GM15510 (cell line): Measurements from ENCODE around the gene C16orf54.

Experiments
- POLR2A ChIP-seq: IDR thresholded peaks from 3 replicates; pipeline ENCODE4 v1.6.1; 2011; ENCODE audit warnings: borderline replicate concordance; ENCODE audit not compliant: insufficient read length; ENCODE audit errors: extremely low read depth

The C16orf54 gene

GRCh38 chr16:29744541-29745101 is 1.2 kb downstream of the C16orf54 start:
- no peak for TF ChIP-seq POLR2A

- no peak for TF ChIP-seq POLR2A
Measured at GRCh38 chr16:29743827-29744531, 1.8 kb downstream of the C16orf54 start.

GRCh38 chr16:29743475-29743826 is 2.3 kb downstream of the C16orf54 start:
- TF ChIP-seq POLR2A: no peak

GRCh38 chr16:29742683-29743275 is 3.0 kb downstream of the C16orf54 start:
- TF ChIP-seq POLR2A: no peak

GRCh38 chr16:29738514-29738913 is 7.3 kb downstream of the C16orf54 start:
- no peak for TF ChIP-seq POLR2A

- no peak for TF ChIP-seq POLR2A
Measured at GRCh38 chr16:29737713-29738112, 8.1 kb downstream of the C16orf54 start.

DNA sequence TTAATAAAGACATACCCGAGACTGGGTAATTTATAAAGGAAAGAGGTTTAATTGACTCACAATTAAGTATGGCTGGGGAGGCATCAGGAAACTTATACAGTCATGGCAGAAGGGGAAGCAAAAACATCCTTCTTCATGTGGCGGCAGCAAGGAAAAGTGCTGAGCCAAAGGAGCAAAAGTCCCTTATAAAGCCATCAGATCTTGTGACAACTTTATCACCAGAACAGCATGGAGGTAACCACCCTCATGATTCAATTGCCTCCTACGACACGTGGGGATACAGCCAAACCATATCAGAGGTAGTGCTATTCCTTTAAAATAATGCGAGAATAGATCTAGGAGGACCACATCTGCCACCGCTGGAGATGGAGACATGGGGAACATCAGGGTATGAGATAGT is 9.0 kb downstream of the C16orf54 start:
- no peak for TF ChIP-seq POLR2A

GRCh38 chr16:29736112-29736511 is 9.7 kb downstream of the C16orf54 start:
- TF ChIP-seq POLR2A: no peak

DNA sequence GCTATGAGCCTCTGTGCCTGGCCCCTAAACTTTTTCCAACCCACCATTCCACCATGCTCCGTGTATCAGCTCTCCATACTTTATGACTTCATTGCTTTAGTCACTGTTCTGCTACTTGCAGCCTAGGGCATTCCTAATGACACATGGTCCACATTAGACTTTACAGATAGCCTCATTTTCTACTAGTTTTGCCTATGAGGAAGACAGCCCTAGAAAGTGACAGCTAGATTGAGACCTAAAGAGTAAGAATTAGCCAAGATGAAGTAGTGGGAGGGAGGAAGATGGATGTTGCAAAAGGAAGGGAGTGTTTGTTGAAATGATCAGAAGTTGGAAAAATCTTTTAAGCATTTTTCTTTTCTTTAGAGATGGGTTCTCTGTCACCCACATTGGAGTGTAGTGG is 11.0 kb downstream of the C16orf54 start:
- TF ChIP-seq POLR2A: no peak

GRCh38 chr16:29730649-29731048 is 15.1 kb downstream of the C16orf54 start:
- TF ChIP-seq POLR2A: no peak

DNA sequence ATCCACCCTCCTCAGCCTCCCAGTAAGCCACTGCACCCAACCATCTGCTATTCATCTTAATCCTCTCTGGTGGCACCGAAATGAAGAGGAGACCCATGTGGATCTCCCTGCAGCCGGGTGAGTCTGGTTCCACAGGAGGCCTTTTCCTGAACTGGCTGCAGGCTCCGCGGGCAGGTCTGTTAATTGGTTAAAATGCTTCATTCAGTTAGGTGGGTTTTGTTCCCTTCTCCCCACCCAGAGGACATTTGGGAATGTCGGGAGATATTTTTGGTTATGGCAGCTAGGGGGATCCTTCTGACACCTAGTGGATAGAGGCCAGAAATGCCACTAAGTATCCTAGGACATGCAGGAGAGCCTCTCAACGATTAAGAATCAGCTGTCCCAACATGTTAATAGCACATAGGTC is 16.7 kb downstream of the C16orf54 start:
- TF ChIP-seq POLR2A: no peak

DNA sequence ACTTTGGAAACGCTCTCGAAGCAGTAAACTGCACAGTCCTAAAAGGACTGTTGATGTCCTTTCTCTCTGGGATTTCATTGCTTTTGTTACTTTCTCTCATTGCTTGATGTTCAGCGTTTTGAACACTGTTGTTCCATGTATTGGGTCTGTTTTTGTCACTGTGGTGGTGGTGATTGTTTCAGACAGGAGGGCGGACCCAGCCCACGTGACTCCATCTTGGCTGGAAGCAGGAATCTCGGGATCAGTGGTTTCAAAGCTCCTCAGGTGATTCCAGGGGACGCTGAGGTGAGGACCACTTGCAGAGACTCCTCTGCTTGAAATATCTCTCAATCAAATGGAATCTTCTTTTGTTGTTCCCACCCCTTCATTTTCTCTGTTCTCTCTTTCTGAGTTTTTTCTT is 18.3 kb downstream of the C16orf54 start:
- no peak for TF ChIP-seq POLR2A

DNA sequence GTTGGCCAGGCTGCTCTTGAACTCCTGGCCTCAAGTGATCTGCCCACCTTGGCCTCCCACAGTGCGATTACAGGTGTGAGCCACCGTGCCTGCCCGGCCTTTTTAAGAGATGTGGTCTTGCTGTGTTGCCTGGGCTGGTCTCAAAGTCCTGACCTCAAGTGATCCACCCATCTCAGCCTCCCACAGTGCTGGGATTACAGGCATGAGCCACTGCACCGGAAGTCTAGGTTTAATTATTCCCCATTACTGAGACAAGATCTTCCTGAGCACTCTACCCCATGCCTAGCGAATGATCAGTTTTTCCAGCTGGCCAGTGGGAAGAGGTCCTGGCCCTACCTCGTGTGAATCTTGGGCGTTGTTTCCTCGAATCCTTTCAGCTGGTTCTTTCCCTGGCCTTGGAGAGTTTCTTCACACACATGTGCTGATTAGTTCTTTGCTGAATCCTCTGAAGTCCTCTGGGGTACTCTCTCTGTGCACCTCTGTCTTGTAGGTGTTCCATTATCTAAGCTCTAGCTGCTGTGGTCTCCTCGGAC is 18.9 kb downstream of the C16orf54 start:
- TF ChIP-seq POLR2A: no peak

DNA sequence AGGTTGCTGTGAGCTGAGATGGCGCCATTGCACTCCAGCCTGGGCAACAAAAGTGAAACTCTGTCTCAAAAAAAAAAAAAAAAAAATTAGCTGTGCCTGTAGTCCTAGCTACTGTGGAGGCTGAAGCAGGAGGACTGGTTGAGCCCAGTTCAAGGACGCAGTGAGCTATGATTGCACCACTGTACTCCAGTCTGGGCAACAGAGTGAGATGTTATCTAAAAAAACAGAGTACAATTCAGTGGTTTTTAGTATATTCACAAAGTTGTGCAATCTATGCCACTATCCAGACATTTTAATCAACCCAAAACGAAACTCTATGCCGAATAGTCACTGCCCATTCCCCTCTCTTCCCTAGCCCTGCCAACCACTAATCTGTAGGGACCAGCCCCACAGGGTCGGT is 25.1 kb downstream of the C16orf54 start:
- no peak for TF ChIP-seq POLR2A

DNA sequence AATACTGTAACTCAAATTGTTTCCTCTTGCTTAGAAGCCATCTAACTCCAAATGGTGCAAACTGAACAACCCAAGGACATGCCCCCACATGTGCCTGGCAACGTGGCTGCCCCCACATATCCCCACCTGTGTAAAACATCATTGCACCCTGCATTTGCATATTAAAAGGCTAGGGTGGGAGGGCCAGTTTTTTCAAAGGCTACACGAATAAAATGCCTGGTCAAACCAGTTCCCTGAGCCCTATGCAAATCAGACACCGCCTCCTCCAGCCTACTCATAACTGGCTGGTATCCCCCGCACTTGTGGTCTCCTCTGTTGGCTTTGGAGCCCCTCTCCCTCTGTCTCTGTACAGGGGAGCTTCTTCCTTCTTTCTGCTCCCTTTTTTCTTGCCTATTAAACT is 26.7 kb downstream of the C16orf54 start:
- TF ChIP-seq POLR2A: no peak

DNA sequence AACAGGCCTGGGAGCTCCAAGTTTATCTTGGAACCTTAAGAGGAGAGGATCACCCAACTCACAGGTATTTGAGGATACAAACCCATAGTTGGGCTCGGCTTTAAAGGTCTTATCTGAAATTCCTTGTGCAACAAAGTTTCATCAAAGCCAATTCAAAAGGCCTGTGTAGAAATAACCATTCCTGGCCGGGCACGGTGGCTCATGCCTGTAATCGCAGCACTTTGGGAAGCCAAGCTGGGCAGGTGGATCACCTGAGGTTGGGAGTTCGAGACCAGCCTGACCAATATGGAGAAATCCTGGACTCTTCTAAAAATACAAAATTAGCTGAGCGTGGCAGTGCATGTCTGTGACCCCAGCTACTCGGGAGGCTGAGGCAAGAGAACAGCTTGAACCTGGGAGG is 28.7 kb downstream of the C16orf54 start:
- no peak for TF ChIP-seq POLR2A
